Nephron (organoid): ENCODE measurements around the gene PRDM16.

Source experiments
- H3K27ac Mint-ChIP-seq, 3 experiments: 2 replicates each; pipeline ENCODE4 v1.8.0; 2020; ENCODE audit warnings: mixed read lengths in 3 of 3, mild to moderate bottlenecking in 2 of 3, moderate library complexity in 1 of 3
- H3K27me3 Mint-ChIP-seq: 2 replicates; pipeline ENCODE4 v1.8.0; 2021; ENCODE audit warnings: low read depth, mild to moderate bottlenecking, moderate library complexity, mixed read lengths
- H3K36me3 Mint-ChIP-seq: 2 replicates; pipeline ENCODE4 v1.8.0; 2020; ENCODE audit warnings: low read depth, mixed read lengths
- H3K4me1 Mint-ChIP-seq: 2 replicates; pipeline ENCODE4 v1.8.0; 2020; ENCODE audit warnings: mixed read lengths
- H3K4me3 Mint-ChIP-seq, 3 experiments: 2 replicates each; pipeline ENCODE4 v1.8.0; 2020; ENCODE audit warnings: mild to moderate bottlenecking in 3 of 3, mixed read lengths in 3 of 3, moderate library complexity in 2 of 3
- H3K9me3 Mint-ChIP-seq: 2 replicates; pipeline ENCODE4 v1.8.0; 2020; ENCODE audit warnings: mixed read lengths
- TF ChIP-seq, protein P1 (sequence below), 3 experiments: fragments of 200-600 bp; sonication (generic); IDR thresholded peaks; one replicate each; pipeline ENCODE4 v1.5.0; 2021; ENCODE audit warnings: antibody characterized with exemption in 3 of 3; ENCODE audit not compliant: unreplicated experiment in 3 of 3

The PRDM16 gene

DNA sequence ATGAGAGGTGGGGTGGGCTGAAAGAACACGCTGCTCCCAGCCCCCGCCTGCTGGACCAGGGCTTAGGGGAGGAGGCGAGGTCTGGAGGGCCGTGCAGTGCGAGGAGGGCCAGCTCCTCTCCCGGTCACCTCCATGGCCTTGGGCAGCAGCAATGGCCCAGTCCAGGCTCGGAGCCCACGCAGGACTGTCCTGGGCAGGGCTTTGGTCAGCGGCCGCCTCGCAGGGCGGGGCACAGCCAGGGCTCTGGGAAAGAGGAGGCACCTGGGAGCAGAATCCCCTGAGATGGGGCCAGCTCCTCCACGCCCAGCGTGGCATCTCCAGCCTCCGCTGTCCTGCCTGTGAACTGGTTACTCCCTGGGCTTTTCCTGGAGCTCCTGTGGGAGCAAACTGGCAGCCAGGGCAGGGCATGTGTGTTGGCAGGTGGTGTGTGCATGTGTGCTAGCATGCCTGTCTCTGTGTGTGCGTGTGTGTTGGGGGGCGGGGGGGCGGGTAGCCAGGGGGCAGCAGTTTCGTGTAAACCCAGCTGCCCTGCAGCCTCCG lies 412.9 kb downstream of the PRDM16 start:
- TF ChIP-seq, protein P1, sequence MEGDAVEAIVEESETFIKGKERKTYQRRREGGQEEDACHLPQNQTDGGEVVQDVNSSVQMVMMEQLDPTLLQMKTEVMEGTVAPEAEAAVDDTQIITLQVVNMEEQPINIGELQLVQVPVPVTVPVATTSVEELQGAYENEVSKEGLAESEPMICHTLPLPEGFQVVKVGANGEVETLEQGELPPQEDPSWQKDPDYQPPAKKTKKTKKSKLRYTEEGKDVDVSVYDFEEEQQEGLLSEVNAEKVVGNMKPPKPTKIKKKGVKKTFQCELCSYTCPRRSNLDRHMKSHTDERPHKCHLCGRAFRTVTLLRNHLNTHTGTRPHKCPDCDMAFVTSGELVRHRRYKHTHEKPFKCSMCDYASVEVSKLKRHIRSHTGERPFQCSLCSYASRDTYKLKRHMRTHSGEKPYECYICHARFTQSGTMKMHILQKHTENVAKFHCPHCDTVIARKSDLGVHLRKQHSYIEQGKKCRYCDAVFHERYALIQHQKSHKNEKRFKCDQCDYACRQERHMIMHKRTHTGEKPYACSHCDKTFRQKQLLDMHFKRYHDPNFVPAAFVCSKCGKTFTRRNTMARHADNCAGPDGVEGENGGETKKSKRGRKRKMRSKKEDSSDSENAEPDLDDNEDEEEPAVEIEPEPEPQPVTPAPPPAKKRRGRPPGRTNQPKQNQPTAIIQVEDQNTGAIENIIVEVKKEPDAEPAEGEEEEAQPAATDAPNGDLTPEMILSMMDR (IDR thresholded peaks at IDR 0.05; ENCODE audit: unreplicated experiment in 3 of 3) = no peak
- no peak overlapping the region for H3K27ac Mint-ChIP-seq

DNA sequence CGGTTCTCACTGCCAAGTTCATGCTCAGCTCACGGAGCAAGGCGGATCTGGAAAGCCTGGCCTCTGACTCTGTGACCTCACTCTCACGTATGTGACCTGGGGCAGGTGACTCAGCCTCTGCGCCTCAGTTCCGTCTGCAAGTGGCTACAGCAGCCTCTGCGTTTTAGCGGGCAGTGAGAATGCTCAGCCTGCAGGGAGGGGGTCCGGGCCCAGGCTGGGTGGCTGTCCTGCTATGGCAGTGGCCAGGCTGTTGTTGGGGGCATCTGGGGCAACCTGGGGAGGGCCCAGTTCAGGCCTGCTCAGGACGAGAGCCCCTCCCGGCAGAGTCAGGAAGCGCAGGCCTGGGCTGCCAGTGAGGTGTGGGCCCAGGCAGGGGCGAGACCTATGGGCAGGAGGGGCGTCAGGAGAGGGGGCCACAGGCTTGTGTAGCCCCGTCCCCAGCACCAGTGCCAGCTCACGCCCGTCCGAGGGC lies 413.4 kb downstream of the PRDM16 start:
- TF ChIP-seq, protein P1 (IDR thresholded peaks at IDR 0.05; ENCODE audit: unreplicated experiment in 3 of 3) = no peak
- peaks cover 12% of the 10 kb centered on the region for H3K9me3 Mint-ChIP-seq
- no peak overlapping the region for H3K4me3 Mint-ChIP-seq
- H3K27me3 Mint-ChIP-seq = peaks cover 5% of the 10 kb centered on the region
- H3K27ac Mint-ChIP-seq = no peak overlapping the region
- H3K4me1 Mint-ChIP-seq = no peaks in the 10 kb centered on the region
- peaks cover 8% of the 10 kb centered on the region for H3K36me3 Mint-ChIP-seq

More for the DNA sequence above, 412.9 kb downstream of the PRDM16 start:
- Mint-ChIP-seq H3K4me1 (no peaks in the 10 kb centered on the region), H3K36me3 (peaks cover 8% of the 10 kb centered on the region), H3K9me3 (peaks cover 10% of the 10 kb centered on the region), H3K4me3 (no peak overlapping the region), H3K27me3 (peaks cover 5% of the 10 kb centered on the region)

DNA sequence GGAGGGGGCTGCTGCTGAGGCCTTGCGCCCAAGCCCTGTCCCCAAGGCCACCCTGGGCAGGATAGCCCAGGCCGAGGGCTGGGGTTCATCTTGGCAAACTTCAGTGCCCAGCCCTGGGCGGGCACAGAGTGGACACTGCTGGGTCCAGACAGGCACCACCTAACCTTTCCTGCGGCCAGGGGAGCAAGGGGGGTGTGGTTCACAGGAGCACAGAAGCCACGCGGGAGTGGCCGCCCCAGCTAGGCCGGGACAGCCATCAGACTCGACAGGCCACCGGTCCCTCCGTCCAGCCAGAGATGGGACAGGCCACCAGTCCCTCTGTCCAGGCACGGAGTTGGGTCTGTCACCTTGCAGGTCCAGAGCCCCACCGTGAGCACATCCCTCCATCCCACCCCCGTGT lies 414.4 kb downstream of the PRDM16 start:
- Mint-ChIP-seq H3K27ac (no peak overlapping the region), H3K27me3 (peaks cover 5% of the 10 kb centered on the region), H3K4me3 (no peak overlapping the region), H3K4me1 (no peaks in the 10 kb centered on the region), H3K36me3 (peaks cover 15% of the 10 kb centered on the region), H3K9me3 (peaks cover 17% of the 10 kb centered on the region)
- TF ChIP-seq, protein P1 (IDR thresholded peaks at IDR 0.05; ENCODE audit: unreplicated experiment in 3 of 3) = no peak

DNA sequence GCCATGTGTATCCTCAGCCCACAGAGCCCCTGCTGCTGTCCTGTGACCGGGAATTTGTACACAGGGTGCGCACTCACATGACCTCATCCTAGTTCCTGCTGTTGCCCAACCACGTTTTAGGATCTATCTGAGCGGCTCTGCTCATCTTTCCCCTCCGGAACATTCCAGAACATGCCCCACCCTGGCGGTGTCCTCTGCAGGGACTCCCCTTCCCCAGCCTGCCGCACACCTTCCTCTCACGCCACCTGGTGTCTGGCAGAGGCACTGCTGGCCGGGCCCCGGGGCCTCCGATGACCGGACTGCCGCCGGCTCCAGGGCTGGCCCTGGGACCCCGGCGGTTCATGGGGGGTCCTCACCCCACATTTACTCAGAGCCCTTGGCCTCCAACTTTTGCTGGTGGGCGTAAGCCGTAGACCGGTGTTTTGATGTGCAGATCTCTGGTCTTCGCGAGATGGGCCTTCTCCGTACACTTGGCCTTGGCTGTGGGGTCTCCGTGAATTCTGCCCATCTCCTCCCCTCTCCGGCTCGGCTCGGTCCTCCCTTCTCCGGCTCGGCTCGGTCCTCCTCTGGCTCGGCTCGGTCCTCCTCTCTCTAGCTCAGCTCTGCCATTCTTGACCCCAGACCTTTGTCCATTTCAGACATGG lies 414.9 kb downstream of the PRDM16 start:
- Mint-ChIP-seq H3K9me3 (peaks cover 22% of the 10 kb centered on the region), H3K27ac (no peak overlapping the region), H3K27me3 (peaks cover 5% of the 10 kb centered on the region), H3K4me3 (no peak overlapping the region), H3K4me1 (no peaks in the 10 kb centered on the region), H3K36me3 (peaks cover 20% of the 10 kb centered on the region)
- TF ChIP-seq, protein P1 (IDR thresholded peaks at IDR 0.05; ENCODE audit: unreplicated experiment in 3 of 3) = peak; percentile 61 to 79 (median 71)

DNA sequence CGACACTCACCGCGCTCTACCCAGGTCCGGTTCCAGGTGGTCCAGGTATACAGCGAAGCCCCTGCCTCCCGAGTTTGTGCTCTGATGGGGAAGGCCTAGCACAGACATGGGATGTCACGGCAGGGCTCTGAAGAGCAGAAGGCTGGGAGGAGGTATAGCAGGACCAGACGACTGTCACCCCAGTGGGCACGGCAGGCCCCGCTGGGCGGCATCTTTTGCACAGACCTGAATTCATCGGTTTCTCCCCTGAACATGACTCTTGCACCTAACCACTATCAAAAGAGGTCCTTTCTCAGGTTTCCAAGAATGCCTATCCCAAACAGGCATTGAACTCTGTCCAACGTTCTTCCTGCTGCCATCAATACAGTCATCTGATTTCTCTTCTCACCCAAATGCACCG lies 416.0 kb downstream of the PRDM16 start:
- TF ChIP-seq, protein P1 (IDR thresholded peaks at IDR 0.05; ENCODE audit: unreplicated experiment in 3 of 3) = no peak
- peaks cover 24% of the 10 kb centered on the region for H3K9me3 Mint-ChIP-seq
- H3K27ac Mint-ChIP-seq = no peak overlapping the region
- peaks cover 24% of the 10 kb centered on the region for H3K36me3 Mint-ChIP-seq
- no peak overlapping the region for H3K4me3 Mint-ChIP-seq
- peaks cover 5% of the 10 kb centered on the region for H3K27me3 Mint-ChIP-seq
- H3K4me1 Mint-ChIP-seq = no peaks in the 10 kb centered on the region
